A549 (cell line): Measurements from ENCODE around the gene SLCO2A1. TPM values are rescaled to one million over a fixed set of nuclear protein-coding genes. Genes with fewer than 3 reads are reported as not detected.

ENCODE experiments used
- ATAC-seq, 2 experiments: fragments of 200-7000 bp in 1 of 2; fragments of >200 bp in 1 of 2; cut with Nextera tagmentation in 1 of 2; cut with Tn5 transposase in 1 of 2; 3 replicates each; pipeline versions ENCODE4 v1.8.0 to v1.9.1; 2018 to 2020; ENCODE audit warnings: mild to moderate bottlenecking in 1 of 2, moderate library complexity in 1 of 2
- CTCF ChIA-PET: fragments of 300-600 bp; sonication (Branson Sonifier 250); formaldehyde crosslinking; extraction: SDS; loops from one replicate; lab custom pipeline; 2021; ENCODE audit warnings: antibody characterized with exemption, inconsistent platforms; lab: Yijun Ruan, JAX
- POLR2A ChIA-PET: fragments of 350-600 bp; formaldehyde crosslinking; extraction: SDS; loops from one replicate; lab custom pipeline; 2021; ENCODE audit warnings: antibody characterized with exemption, inconsistent platforms; lab: Yijun Ruan, JAX
- DNase-seq, 2 experiments: peaks; one replicate each; pipeline versions ENCODE4 v3.0.0 to v3.0.0-alpha.2; 2011 to 2016; ENCODE audit warnings: low read depth in 1 of 2, low spot score in 1 of 2
- FAIRE-seq: peaks from 2 replicates; lab custom pipeline; 2011; peaks lifted over from hg19 to GRCh38; lab: Jason Lieb, UNC
- H3K27ac ChIP-seq, 2 experiments: fragments of >200 bp; sonication (Bioruptor Twin); formaldehyde crosslinking; 3 replicates each; pipeline ENCODE4 v1.5.1; 2016 to 2017
- H3K4me1 ChIP-seq: fragments of >200 bp; sonication (Bioruptor Twin); formaldehyde crosslinking; 3 replicates; pipeline ENCODE4 v1.6.1; 2016
- H3K4me2 ChIP-seq: fragments of >200 bp; sonication (Bioruptor Twin); formaldehyde crosslinking; 3 replicates; pipeline ENCODE4 v1.6.1; 2016
- H3K4me3 ChIP-seq: fragments of >200 bp; sonication (Bioruptor Twin); formaldehyde crosslinking; 3 replicates; pipeline ENCODE4 v1.5.1; 2016
- H3K9me3 ChIP-seq: fragments of >200 bp; sonication (Bioruptor Twin); formaldehyde crosslinking; 3 replicates; pipeline ENCODE4 v1.6.1; 2016
- BCL3 ChIP-seq: fragments of >200 bp; sonication (Bioruptor Twin); formaldehyde crosslinking; IDR thresholded peaks from 3 replicates; pipeline ENCODE4 v1.6.1; 2016
- CBX8 ChIP-seq: fragments of 200-600 bp; sonication (generic); IDR thresholded peaks from 2 replicates; pipeline ENCODE4 v1.6.1; 2016
- CEBPB ChIP-seq, 2 experiments: fragments of >200 bp in 1 of 2; sonication (Bioruptor Twin) in 1 of 2; formaldehyde crosslinking in 1 of 2; IDR thresholded peaks; 2 replicates each; pipeline ENCODE4 v1.6.1; 2012 to 2016
- CHD2 ChIP-seq: fragments of 150-350 bp; IDR thresholded peaks from 2 replicates; pipeline ENCODE4 v1.6.1; 2014; ENCODE audit warnings: low read length; ENCODE audit not compliant: partially characterized antibody
- ELK1 ChIP-seq: fragments of 150-350 bp; IDR thresholded peaks from 2 replicates; pipeline ENCODE4 v1.6.1; 2014; ENCODE audit warnings: low read depth, mild to moderate bottlenecking, low read length
- FOSB ChIP-seq: fragments of 250-450 bp; sonication (Bioruptor Pico); IDR thresholded peaks from 2 replicates; pipeline ENCODE4 v1.5.0; 2020; ENCODE audit warnings: mild to moderate bottlenecking, moderate library complexity
- GATA3 ChIP-seq: IDR thresholded peaks from 2 replicates; pipeline ENCODE4 v1.6.1; 2012; ENCODE audit warnings: borderline replicate concordance
- HDAC2 ChIP-seq: fragments of 200-600 bp; sonication (generic); IDR thresholded peaks from 2 replicates; pipeline ENCODE4 v1.6.1; 2016
- JUN ChIP-seq, 2 experiments: fragments of >200 bp; sonication (Bioruptor Twin); formaldehyde crosslinking; IDR thresholded peaks; 2 replicates in 1 of 2; 3 replicates in 1 of 2; pipeline ENCODE4 v1.6.1; 2016 to 2017
- KDM5A ChIP-seq: fragments of 200-600 bp; sonication (generic); IDR thresholded peaks from 2 replicates; pipeline ENCODE4 v1.6.1; 2016; ENCODE audit warnings: antibody characterized with exemption, mild to moderate bottlenecking
- MAFK ChIP-seq: fragments of 450-650 bp; IDR thresholded peaks from 2 replicates; pipeline ENCODE4 v1.6.1; 2014; ENCODE audit not compliant: partially characterized antibody
- MAX ChIP-seq: IDR thresholded peaks from 2 replicates; pipeline ENCODE4 v1.6.1; 2012
- MAZ ChIP-seq: fragments of 150-350 bp; IDR thresholded peaks from 2 replicates; pipeline ENCODE4 v1.6.1; 2014; ENCODE audit warnings: antibody characterized with exemption, low read depth, low read length, borderline replicate concordance
- MYC ChIP-seq: IDR thresholded peaks from 2 replicates; pipeline ENCODE4 v1.6.1; 2012; ENCODE audit warnings: mild to moderate bottlenecking, inconsistent platforms, low read length, improper control_type of control experiment, borderline replicate concordance
- NR3C1 ChIP-seq: fragments of >200 bp; sonication (Bioruptor Twin); formaldehyde crosslinking; IDR thresholded peaks from 3 replicates; pipeline ENCODE4 v1.6.1; 2017
- POLR2A ChIP-seq: IDR thresholded peaks from 2 replicates; pipeline ENCODE4 v1.6.1; 2012; ENCODE audit warnings: mild to moderate bottlenecking, low read length
- POLR2AphosphoS2 ChIP-seq: conservative IDR thresholded peaks from 2 replicates; pipeline ENCODE4 v1.6.1; 2012; ENCODE audit warnings: low read length, improper control_type of control experiment, inconsistent platforms
- RARB ChIP-seq: fragments of 250-450 bp; sonication (Bioruptor Pico); IDR thresholded peaks from 2 replicates; pipeline ENCODE4 v1.8.0; 2021; ENCODE audit warnings: mild to moderate bottlenecking, moderate library complexity
- RFX5 ChIP-seq: fragments of 450-650 bp; IDR thresholded peaks from 2 replicates; pipeline ENCODE4 v1.7.1; 2014; ENCODE audit warnings: antibody characterized with exemption, mild to moderate bottlenecking, moderate library complexity
- ZFP36 ChIP-seq: fragments of 450-650 bp; IDR thresholded peaks from 2 replicates; pipeline ENCODE4 v1.6.1; 2014; ENCODE audit warnings: borderline replicate concordance; ENCODE audit not compliant: partially characterized antibody
- ZNF302 ChIP-seq: fragments of 250-450 bp; sonication (Bioruptor Pico); IDR thresholded peaks from 2 replicates; pipeline ENCODE4 v1.9.0; 2021; ENCODE audit warnings: inconsistent platforms, mild to moderate bottlenecking, moderate library complexity
- WGBS: methylation state at CpG from one replicate; pipeline ENCODE4 v1.1.6; 2017; ENCODE audit errors: missing lambda C conversion rate; 5-methylcytosine and 5-hydroxymethylcytosine counted together
- polyA plus RNA-seq, 4 experiments: library from polyadenylated mRNA; depleted of rRNA in 3 of 4; stranded (reverse); fragments of >200 nt; fragmentation: RNase III in 1 of 4; extraction: RNeasy Plus Mini Kit Qiagen cat#74134 plus additional on column Dnase treatment in 1 of 4; gene quantifications; 2 replicates in 3 of 4; 3 replicates in 1 of 4; pipeline ENCODE4 v1.2.3, GENCODE V29; 2011 to 2017
- TF ChIP-seq, protein P1 (sequence below): fragments of 250-450 bp; sonication (Bioruptor Pico); IDR thresholded peaks from 2 replicates; pipeline ENCODE4 v1.5.0; 2020; ENCODE audit warnings: low read depth, mild to moderate bottlenecking, moderate library complexity
- TF ChIP-seq, protein P2 (sequence below): fragments of 250-450 bp; sonication (Bioruptor Pico); IDR thresholded peaks from 2 replicates; pipeline ENCODE4 v1.5.0; 2021; ENCODE audit warnings: mild to moderate bottlenecking, moderate library complexity, borderline replicate concordance

Gene SLCO2A1
- polyA plus RNA-seq, 2 of the 4 experiments (the other 2 are of a cell fraction) = 0.12 TPM; not detected in 1

DNA sequence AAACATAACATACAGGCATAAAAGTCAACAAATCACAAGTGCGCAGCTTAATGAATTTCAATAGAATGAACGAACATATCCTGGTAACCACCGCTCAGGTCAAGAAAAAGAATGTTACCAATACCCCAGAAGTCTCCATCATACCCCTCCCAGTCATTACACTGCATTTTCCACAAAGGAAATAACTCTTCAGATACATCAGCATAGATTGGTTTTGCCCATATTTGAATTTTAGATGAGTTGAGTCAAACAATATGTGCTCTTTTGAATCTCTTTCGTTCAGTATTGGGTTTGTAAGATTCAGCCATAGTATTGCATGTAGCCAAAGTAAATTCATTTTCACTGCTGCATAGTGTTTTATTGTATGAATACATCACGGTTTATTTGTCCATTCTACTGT, 127.9 kb downstream of the SLCO2A1 start:
- no peak overlapping the region for H3K4me2 ChIP-seq
- 33% methylated on average over 5 of the region's 5 CpGs for WGBS
- no peak for FAIRE-seq
- no peak for DNase-seq
- POLR2A ChIA-PET = no interaction called here
- H3K4me1 ChIP-seq = no peaks in the 10 kb centered on the region
- no peak overlapping the region for H3K27ac ChIP-seq
- H3K4me3 ChIP-seq = no peak overlapping the region
- TF ChIP-seq MAFK (no peak), ZNF302 (no peak), JUN (IDR thresholded peaks at IDR 0.05) (no peak), NR3C1 (no peak), MAX (no peak)
- TF ChIP-seq, protein P1, sequence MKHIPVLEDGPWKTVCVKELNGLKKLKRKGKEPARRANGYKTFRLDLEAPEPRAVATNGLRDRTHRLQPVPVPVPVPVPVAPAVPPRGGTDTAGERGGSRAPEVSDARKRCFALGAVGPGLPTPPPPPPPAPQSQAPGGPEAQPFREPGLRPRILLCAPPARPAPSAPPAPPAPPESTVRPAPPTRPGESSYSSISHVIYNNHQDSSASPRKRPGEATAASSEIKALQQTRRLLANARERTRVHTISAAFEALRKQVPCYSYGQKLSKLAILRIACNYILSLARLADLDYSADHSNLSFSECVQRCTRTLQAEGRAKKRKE = no peak
- CTCF ChIA-PET = no interaction called here
- H3K9me3 ChIP-seq = no peaks in the 10 kb centered on the region
- ATAC-seq = no peak

- Histone ChIP-seq H3K27ac (no peak overlapping the region), H3K4me2 (no peak overlapping the region), H3K4me1 (no peaks in the 10 kb centered on the region), H3K9me3 (no peaks in the 10 kb centered on the region), H3K4me3 (no peak overlapping the region)
- FAIRE-seq (no peak), DNase-seq (no peak), ATAC-seq (no peak)
- ChIA-PET POLR2A (no interaction called here), CTCF (no interaction called here)
- WGBS = no CpG with 5 or more reads among the region's 1 CpG
- TF ChIP-seq CBX8 = no peak
- no peak for TF ChIP-seq POLR2A
- TF ChIP-seq MYC = no peak
- TF ChIP-seq ELK1 = no peak
- no peak for TF ChIP-seq MAZ
- no peak for TF ChIP-seq FOSB (CRISPR knock-in tag)
- TF ChIP-seq BCL3 = no peak
- no peak for TF ChIP-seq RARB (CRISPR knock-in tag)
- TF ChIP-seq CEBPB (IDR thresholded peaks at IDR 0.05) = no peak
- no peak for TF ChIP-seq GATA3
- no peak for TF ChIP-seq NR3C1
- TF ChIP-seq, protein P2, sequence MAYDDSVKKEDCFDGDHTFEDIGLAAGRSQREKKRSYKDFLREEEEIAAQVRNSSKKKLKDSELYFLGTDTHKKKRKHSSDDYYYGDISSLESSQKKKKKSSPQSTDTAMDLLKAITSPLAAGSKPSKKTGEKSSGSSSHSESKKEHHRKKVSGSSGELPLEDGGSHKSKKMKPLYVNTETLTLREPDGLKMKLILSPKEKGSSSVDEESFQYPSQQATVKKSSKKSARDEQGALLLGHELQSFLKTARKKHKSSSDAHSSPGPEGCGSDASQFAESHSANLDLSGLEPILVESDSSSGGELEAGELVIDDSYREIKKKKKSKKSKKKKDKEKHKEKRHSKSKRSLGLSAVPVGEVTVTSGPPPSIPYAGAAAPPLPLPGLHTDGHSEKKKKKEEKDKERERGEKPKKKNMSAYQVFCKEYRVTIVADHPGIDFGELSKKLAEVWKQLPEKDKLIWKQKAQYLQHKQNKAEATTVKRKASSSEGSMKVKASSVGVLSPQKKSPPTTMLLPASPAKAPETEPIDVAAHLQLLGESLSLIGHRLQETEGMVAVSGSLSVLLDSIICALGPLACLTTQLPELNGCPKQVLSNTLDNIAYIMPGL (CRISPR knock-in tag) = no peak
- TF ChIP-seq POLR2AphosphoS2 = no peak
- no peak for TF ChIP-seq ZFP36
- TF ChIP-seq KDM5A = no peak
- no peak for TF ChIP-seq CHD2
- no peak for TF ChIP-seq HDAC2
- TF ChIP-seq RFX5 = no peak
Observed at GRCh38 chr3:133901083-133901482, 128.6 kb downstream of the SLCO2A1 start.
